ENCODE measurements around the gene TTC7B.
A peak's percentile ranks its signal among the peaks of the same experiment; 100 is the strongest.

TTC7B gene

DNA sequence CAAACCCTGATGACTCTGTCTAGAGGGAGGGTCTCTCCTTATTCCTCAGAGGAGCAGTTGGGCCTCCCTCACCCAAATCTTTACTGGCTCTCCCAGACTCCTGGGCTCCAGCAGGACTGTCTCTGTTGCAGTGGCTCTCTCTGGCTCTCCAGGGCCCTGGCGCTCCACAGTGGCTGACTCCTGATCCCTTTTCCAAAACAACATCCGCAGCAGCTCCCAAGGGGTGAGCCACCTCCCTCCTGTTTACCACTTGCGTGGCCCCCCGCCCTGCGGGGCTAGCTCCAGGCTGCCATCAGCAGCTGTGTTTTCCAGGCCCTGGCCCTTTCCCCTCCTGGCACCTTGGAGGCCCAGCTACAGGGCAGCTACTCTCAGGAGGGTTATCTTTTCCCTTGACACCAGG lies 295.9 kb downstream of the TTC7B start:
- H3K9me3 ChIP-seq (ENCODE audit: control insufficient read depth in 5 of 5, low read length in 5 of 5) = peaks cover 0 to 7% (median 3%) of the 10 kb centered on the region in 5 donors
- peak overlapping the region; percentile 30 for H3K27ac ChIP-seq (ENCODE audit: low read depth, low read length)
- H3K4me1 ChIP-seq (ENCODE audit: control insufficient read depth in 5 of 5, insufficient read depth in 5 of 5, low read length in 5 of 5) = peaks cover 4 to 76% (median 46%) of the 10 kb centered on the region in 5 donors
- no peak overlapping the region for H3K4me3 ChIP-seq (ENCODE audit: low read depth in 1 of 5, low read length in 5 of 5)
- no peak overlapping the region for H3K9ac ChIP-seq (ENCODE audit: low read length in 5 of 5)
- peaks cover 0 to 9% (median 6%) of the 10 kb centered on the region in 5 donors for H3K27me3 ChIP-seq (ENCODE audit: control insufficient read depth in 5 of 5, insufficient read depth in 4 of 5, low read length in 5 of 5)
- no peaks in the 10 kb centered on the region for H3K36me3 ChIP-seq (ENCODE audit: control insufficient read depth in 5 of 5, insufficient read depth in 5 of 5, low read length in 5 of 5)

DNA sequence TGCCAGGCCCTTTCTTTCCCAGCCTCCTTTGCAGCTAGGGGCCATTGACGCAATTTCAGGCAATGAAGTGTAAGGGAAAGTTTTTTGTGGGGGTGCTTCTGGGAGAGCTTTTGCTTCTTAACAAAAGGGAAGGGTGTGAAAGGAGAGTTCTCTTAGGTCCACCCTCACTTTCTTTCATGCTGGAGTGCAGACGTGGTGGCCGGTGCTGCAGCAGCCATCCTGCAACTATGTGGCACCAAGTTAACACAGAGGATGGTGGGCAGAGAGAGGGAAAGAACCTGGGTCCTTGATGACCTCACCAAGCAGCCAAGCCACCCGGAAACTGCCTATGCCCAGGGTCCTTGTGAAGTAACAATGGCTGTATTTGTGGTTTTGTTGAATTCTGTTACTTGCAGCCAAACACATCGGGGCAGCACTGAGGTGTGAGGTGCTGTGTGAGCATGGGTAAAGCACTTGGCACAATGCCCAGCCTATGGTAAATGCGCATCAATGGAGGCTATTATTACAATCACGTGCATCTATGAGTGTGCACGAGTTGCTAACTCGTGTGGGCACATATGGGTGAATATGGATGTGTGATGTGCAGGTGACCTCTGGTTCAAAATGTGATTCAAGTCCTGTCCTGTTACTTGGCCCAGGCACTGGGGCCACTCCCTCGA lies 296.8 kb downstream of the TTC7B start:
- no peak overlapping the region for H3K4me3 ChIP-seq (ENCODE audit: low read depth in 1 of 5, low read length in 5 of 5)
- no peak overlapping the region for H3K27ac ChIP-seq (ENCODE audit: low read depth, low read length)
- H3K9ac ChIP-seq (ENCODE audit: low read length in 5 of 5) = no peak overlapping the region
- H3K9me3 ChIP-seq (ENCODE audit: control insufficient read depth in 5 of 5, low read length in 5 of 5) = peaks cover 0 to 7% (median 3%) of the 10 kb centered on the region in 5 donors
- peaks cover 0 to 9% (median 6%) of the 10 kb centered on the region in 5 donors for H3K27me3 ChIP-seq (ENCODE audit: control insufficient read depth in 5 of 5, insufficient read depth in 4 of 5, low read length in 5 of 5)
- peaks cover 4 to 71% (median 44%) of the 10 kb centered on the region in 5 donors for H3K4me1 ChIP-seq (ENCODE audit: control insufficient read depth in 5 of 5, insufficient read depth in 5 of 5, low read length in 5 of 5)
- H3K36me3 ChIP-seq (ENCODE audit: control insufficient read depth in 5 of 5, insufficient read depth in 5 of 5, low read length in 5 of 5) = no peaks in the 10 kb centered on the region

DNA sequence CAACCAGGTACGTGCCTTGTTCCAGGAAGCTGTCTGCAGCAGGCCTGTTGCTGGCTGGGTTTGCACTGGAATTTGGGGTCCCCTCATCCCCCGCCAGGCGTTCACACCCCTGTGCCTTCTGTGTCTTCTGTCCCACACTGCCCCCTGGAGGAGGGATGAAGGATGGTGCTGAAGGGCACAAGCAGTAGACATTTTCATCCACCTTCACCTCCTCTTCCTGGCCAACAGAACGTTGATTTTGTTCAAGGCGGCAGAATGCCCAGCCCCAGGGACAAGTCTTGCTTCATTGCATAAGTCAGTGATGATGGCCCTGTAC lies 297.3 kb downstream of the TTC7B start:
- H3K9me3 ChIP-seq (ENCODE audit: control insufficient read depth in 5 of 5, low read length in 5 of 5) = peaks cover 0 to 7% (median 3%) of the 10 kb centered on the region in 5 donors
- H3K4me1 ChIP-seq (ENCODE audit: control insufficient read depth in 5 of 5, insufficient read depth in 5 of 5, low read length in 5 of 5) = peaks cover 4 to 66% (median 41%) of the 10 kb centered on the region in 5 donors
- H3K27ac ChIP-seq (ENCODE audit: low read depth, low read length) = no peak overlapping the region
- no peak overlapping the region for H3K4me3 ChIP-seq (ENCODE audit: low read depth in 1 of 5, low read length in 5 of 5)
- H3K36me3 ChIP-seq (ENCODE audit: control insufficient read depth in 5 of 5, insufficient read depth in 5 of 5, low read length in 5 of 5) = no peaks in the 10 kb centered on the region
- peaks cover 0 to 9% (median 6%) of the 10 kb centered on the region in 5 donors for H3K27me3 ChIP-seq (ENCODE audit: control insufficient read depth in 5 of 5, insufficient read depth in 4 of 5, low read length in 5 of 5)
- H3K9ac ChIP-seq (ENCODE audit: low read length in 5 of 5) = no peak overlapping the region

DNA sequence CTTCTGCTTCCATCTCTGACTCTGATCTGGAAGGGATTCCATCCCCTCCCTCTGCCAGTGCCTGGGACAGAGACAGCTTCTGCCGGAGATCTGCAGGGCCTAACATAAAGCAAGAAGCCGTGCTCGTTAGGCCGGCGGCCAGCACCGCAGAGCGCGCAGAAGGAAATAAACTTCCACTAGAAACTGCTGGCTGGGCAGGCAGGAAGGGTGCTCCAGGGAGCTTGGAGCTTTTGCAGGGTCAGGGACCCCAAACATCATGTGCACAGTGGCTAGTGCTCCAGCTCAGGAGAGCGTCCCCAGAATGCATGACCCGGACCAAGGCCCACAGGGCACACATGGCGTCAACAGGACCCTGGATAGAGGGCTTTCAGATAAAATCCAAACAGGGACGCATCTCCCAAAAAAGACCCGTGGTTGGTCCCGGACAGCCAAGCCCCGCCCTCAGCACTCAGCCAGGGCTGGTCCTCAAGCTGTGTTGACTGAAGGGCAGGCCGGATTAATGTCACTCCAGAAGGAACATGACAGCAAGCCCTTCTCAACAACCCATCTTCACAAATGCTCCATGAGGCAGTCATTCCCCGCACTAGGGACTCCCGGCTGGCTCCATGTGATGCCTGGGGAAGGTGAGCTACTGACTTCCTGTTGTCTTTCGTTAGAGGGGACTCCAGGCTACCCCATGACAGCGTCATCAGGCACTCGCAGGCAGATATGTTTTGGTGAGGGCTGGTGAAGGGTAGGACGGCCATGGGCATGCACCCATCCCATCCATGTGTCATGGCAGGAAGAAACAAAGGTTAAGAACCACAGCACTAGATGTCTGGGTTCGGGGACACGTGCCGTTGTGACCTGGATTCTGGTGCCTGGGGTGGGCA lies 297.9 kb downstream of the TTC7B start:
- H3K4me3 ChIP-seq (ENCODE audit: low read depth in 1 of 5, low read length in 5 of 5) = no peak overlapping the region
- H3K36me3 ChIP-seq (ENCODE audit: control insufficient read depth in 5 of 5, insufficient read depth in 5 of 5, low read length in 5 of 5) = no peaks in the 10 kb centered on the region
- H3K4me1 ChIP-seq (ENCODE audit: control insufficient read depth in 5 of 5, insufficient read depth in 5 of 5, low read length in 5 of 5) = peaks cover 4 to 63% (median 41%) of the 10 kb centered on the region in 5 donors
- no peak overlapping the region for H3K27ac ChIP-seq (ENCODE audit: low read depth, low read length)
- H3K27me3 ChIP-seq (ENCODE audit: control insufficient read depth in 5 of 5, insufficient read depth in 4 of 5, low read length in 5 of 5) = peaks cover 0 to 9% (median 6%) of the 10 kb centered on the region in 5 donors
- peaks cover 0 to 7% (median 3%) of the 10 kb centered on the region in 5 donors for H3K9me3 ChIP-seq (ENCODE audit: control insufficient read depth in 5 of 5, low read length in 5 of 5)
- no peak overlapping the region for H3K9ac ChIP-seq (ENCODE audit: low read length in 5 of 5)

DNA sequence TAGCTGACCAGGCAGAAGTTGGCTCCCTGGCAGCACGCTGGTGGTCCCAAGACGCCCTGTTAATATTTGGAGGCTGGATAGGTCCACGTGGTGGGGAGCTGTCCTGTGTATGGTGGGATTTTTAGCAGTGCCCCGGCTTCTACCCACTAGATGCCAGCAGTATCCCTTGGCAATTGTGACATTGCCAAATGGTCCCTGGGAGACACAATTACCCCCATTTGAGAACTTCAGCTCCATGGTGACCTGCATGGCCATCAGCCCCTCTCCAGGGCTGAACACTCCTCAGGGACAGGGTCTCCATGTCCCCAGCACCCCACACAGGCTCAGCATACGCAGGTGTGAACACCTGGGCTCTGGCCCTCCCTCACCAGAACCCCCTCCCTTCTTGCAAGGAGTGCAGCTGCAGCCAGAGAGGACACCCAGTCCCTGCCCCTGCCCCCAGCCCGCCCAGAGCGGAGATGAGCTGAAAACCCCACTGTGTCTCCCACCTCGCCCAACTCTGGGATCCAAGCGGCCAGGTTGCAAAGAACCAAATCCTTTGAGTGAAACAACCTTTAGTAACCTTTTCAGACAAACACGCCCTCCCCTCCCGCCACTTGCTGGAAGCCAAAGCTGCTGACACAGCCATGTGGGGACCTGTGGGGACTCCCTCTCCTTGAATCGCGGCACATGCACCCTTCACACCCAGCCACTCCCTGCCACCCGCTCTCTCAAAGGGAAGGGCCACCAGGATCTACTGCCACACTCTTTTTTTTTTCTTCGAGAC lies 299.0 kb downstream of the TTC7B start:
- peaks cover 0 to 7% (median 3%) of the 10 kb centered on the region in 5 donors for H3K9me3 ChIP-seq (ENCODE audit: control insufficient read depth in 5 of 5, low read length in 5 of 5)
- no peak overlapping the region for H3K27ac ChIP-seq (ENCODE audit: low read depth, low read length)

DNA sequence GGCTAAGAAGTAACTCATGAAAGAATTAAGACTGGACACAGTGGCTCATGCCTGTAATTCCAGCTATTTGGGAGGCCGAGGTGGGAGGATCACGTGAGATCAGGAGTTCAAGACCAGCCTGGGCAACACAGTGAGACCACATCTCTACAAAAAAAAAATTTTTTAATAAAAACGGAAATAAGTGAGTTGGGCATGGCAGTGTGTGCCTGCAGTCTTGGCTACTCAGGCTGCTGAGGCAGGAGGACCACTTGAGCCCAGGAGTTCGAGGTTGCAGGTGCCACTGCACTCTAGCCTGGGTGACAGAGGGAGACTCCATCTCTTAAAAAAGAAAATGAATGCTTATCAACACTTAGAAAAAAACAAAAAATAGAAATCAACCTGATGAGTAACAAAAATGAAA lies 301.7 kb downstream of the TTC7B start:
- Histone ChIP-seq H3K36me3 (ENCODE audit: control insufficient read depth in 5 of 5, insufficient read depth in 5 of 5, low read length in 5 of 5) (no peaks in the 10 kb centered on the region), H3K4me1 (ENCODE audit: control insufficient read depth in 5 of 5, insufficient read depth in 5 of 5, low read length in 5 of 5) (peaks cover 0 to 27% (median 13%) of the 10 kb centered on the region in 5 donors), H3K27me3 (ENCODE audit: control insufficient read depth in 5 of 5, insufficient read depth in 4 of 5, low read length in 5 of 5) (peaks cover 0 to 9% (median 2%) of the 10 kb centered on the region in 5 donors), H3K4me3 (ENCODE audit: low read depth in 1 of 5, low read length in 5 of 5) (no peak overlapping the region), H3K9ac (ENCODE audit: low read length in 5 of 5) (no peak overlapping the region), H3K9me3 (ENCODE audit: control insufficient read depth in 5 of 5, low read length in 5 of 5) (peaks cover 0 to 6% (median 3%) of the 10 kb centered on the region in 5 donors), H3K27ac (ENCODE audit: low read depth, low read length) (no peak overlapping the region)

More for the DNA sequence above, 299.0 kb downstream of the TTC7B start:
- Histone ChIP-seq H3K27me3 (ENCODE audit: control insufficient read depth in 5 of 5, insufficient read depth in 4 of 5, low read length in 5 of 5) (peaks cover 0 to 6% (median 1%) of the 10 kb centered on the region in 5 donors), H3K4me1 (ENCODE audit: control insufficient read depth in 5 of 5, insufficient read depth in 5 of 5, low read length in 5 of 5) (peaks cover 4 to 54% (median 32%) of the 10 kb centered on the region in 5 donors), H3K36me3 (ENCODE audit: control insufficient read depth in 5 of 5, insufficient read depth in 5 of 5, low read length in 5 of 5) (no peaks in the 10 kb centered on the region), H3K4me3 (ENCODE audit: low read depth in 1 of 5, low read length in 5 of 5) (no peak overlapping the region), H3K9ac (ENCODE audit: low read length in 5 of 5) (no peak overlapping the region)

DNA sequence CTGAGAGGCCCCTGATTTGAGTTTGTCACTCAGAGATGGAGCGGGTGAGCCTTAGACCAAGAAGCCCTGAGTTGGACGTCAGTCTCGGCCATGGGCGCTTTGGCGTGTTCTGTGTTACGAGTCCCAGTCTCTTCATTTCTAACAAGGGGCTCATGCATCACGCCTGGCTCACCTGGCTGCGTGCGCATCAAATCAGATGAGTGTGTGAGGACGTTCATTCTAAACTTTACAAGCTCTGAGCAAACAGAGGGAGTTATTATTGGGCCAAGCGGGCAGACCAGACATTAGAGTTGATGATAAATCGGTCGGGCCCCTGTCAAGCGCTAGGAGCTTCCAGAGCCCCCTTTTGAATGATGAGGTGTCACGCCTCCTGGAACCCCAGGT lies 302.2 kb downstream of the TTC7B start:
- peaks cover 0 to 12% (median 2%) of the 10 kb centered on the region in 5 donors for H3K27me3 ChIP-seq (ENCODE audit: control insufficient read depth in 5 of 5, insufficient read depth in 4 of 5, low read length in 5 of 5)
- H3K36me3 ChIP-seq (ENCODE audit: control insufficient read depth in 5 of 5, insufficient read depth in 5 of 5, low read length in 5 of 5) = no peaks in the 10 kb centered on the region
- H3K9ac ChIP-seq (ENCODE audit: low read length in 5 of 5) = no peak overlapping the region
- H3K4me1 ChIP-seq (ENCODE audit: control insufficient read depth in 5 of 5, insufficient read depth in 5 of 5, low read length in 5 of 5) = peaks cover 0 to 23% (median 12%) of the 10 kb centered on the region in 5 donors
- H3K9me3 ChIP-seq (ENCODE audit: control insufficient read depth in 5 of 5, low read length in 5 of 5) = peaks cover 0 to under 1% (median 0%) of the 10 kb centered on the region in 5 donors
- H3K27ac ChIP-seq (ENCODE audit: low read depth, low read length) = no peak overlapping the region
- no peak overlapping the region for H3K4me3 ChIP-seq (ENCODE audit: low read depth in 1 of 5, low read length in 5 of 5)

DNA sequence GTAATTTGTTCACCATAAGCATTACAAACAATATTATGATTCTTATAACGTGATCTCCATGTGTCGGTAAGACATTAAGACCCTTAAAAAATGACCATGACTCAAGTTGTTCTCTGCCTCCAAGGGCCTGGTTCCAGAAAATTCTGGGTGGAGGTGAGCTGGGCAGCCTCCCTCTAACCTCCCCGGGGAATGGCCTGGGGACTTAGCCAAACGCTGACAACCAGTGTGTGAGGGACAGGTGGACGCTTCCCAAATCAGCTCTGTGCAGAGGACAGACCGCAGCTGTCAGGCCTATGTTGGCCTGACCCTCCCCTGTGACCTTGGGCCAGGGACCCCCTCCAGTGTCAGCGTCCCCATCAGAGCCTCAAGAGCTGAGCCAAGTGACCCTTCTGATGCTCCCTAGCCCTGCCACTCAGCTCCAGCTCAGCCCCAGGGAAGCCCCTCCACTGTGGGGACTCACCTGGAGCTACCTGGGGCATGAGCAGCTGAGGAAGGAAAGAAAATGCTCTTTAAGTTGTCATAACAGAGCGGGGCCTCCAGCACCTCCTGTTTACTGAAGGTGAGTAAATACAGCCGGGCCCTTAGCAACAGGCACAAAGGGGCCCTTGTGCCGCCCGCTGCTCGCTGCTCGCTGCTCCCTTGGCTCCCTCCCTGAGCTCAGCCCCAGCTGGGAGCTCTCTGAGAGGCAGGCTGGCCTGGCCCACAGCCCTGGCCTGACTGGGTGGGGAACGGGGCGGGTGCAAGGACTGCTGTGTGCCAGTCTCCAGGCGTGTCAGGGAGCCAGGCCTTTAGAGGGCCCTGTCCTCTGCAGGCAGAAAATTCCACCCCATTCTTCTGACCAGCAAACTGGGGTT lies 302.8 kb downstream of the TTC7B start:
- peaks cover 0 to 23% (median 5%) of the 10 kb centered on the region in 5 donors for H3K4me1 ChIP-seq (ENCODE audit: control insufficient read depth in 5 of 5, insufficient read depth in 5 of 5, low read length in 5 of 5)
- H3K9ac ChIP-seq (ENCODE audit: low read length in 5 of 5) = no peak overlapping the region
- peaks cover 0 to 12% (median 2%) of the 10 kb centered on the region in 5 donors for H3K27me3 ChIP-seq (ENCODE audit: control insufficient read depth in 5 of 5, insufficient read depth in 4 of 5, low read length in 5 of 5)
- H3K36me3 ChIP-seq (ENCODE audit: control insufficient read depth in 5 of 5, insufficient read depth in 5 of 5, low read length in 5 of 5) = no peaks in the 10 kb centered on the region
- H3K9me3 ChIP-seq (ENCODE audit: control insufficient read depth in 5 of 5, low read length in 5 of 5) = no peaks in the 10 kb centered on the region
- H3K4me3 ChIP-seq (ENCODE audit: low read depth in 1 of 5, low read length in 5 of 5) = no peak overlapping the region
- no peak overlapping the region for H3K27ac ChIP-seq (ENCODE audit: low read depth, low read length)

DNA sequence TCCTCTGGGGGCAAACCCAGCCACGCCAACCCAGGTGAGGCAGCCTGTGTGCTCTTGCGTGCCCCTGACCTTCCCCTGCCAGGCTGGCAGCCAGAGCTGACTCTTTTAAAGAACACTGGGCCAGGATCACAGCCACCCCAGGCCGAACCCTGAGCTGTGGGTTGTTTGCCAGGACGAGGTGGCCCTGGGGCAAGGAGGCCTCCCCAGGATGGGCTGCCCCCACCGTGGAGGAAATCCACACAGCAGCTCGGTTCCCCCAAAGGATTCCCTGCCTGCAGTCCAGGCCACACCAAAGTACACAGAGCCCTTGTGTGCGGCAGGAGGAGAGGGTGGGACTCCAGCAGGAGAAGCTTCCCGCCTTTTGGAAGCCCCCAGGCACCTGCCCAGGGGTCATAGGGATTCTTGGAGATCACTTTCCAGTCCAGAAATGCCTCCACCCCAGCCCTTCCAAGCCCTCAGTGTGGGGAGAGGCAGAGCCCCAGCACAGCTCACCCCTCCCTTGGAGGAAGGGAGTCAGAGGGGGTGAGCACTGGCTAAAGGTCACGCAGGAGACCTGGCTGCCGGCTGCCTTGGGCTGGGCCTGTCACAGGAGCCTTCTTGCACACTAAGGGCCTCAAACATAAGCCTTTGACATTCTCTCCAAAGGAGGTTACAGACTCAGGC lies 303.8 kb downstream of the TTC7B start:
- Histone ChIP-seq H3K4me3 (ENCODE audit: low read depth in 1 of 5, low read length in 5 of 5) (no peak overlapping the region), H3K4me1 (ENCODE audit: control insufficient read depth in 5 of 5, insufficient read depth in 5 of 5, low read length in 5 of 5) (peaks cover 0 to 14% (median 0%) of the 10 kb centered on the region in 5 donors), H3K27ac (ENCODE audit: low read depth, low read length) (no peak overlapping the region), H3K27me3 (ENCODE audit: control insufficient read depth in 5 of 5, insufficient read depth in 4 of 5, low read length in 5 of 5) (peaks cover 0 to 15% (median 2%) of the 10 kb centered on the region in 5 donors), H3K36me3 (ENCODE audit: control insufficient read depth in 5 of 5, insufficient read depth in 5 of 5, low read length in 5 of 5) (no peaks in the 10 kb centered on the region), H3K9me3 (ENCODE audit: control insufficient read depth in 5 of 5, low read length in 5 of 5) (no peaks in the 10 kb centered on the region), H3K9ac (ENCODE audit: low read length in 5 of 5) (no peak overlapping the region)
